Effector CD8-positive, alpha-beta T cell (primary cell): ENCODE data around the gene PLEKHG7.

Experiments
- DNase-seq: peaks from one replicate; lab custom pipeline; 2025; lab: John Stamatoyannopoulos, UW

The PLEKHG7 gene

GRCh38 chr12:92803903-92804302 lies 101.1 kb downstream of the PLEKHG7 start:
- DNase-seq: no peak

DNA sequence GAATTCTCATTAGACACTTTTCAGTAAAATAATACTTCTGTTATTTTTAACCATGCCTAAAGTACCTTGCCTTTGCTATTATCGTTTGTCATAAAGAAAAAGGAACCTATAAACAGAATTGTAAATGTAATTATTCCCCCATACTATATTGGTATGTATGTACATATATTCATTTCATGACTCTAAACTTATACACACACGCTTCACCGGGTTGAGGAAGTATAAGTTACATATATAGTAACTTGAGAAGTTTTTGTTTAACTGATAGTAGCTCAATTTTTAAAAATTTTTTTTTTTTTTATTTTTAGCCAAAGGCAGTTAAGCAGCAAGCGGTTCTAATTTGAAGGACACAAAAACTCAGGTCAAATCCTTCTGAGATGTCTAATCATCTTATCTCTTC lies 107.6 kb downstream of the PLEKHG7 start:
- no peak for DNase-seq

- no peak for DNase-seq
These were observed 111.8 kb downstream of the PLEKHG7 start for GRCh38 chr12:92814584-92814983.

DNA sequence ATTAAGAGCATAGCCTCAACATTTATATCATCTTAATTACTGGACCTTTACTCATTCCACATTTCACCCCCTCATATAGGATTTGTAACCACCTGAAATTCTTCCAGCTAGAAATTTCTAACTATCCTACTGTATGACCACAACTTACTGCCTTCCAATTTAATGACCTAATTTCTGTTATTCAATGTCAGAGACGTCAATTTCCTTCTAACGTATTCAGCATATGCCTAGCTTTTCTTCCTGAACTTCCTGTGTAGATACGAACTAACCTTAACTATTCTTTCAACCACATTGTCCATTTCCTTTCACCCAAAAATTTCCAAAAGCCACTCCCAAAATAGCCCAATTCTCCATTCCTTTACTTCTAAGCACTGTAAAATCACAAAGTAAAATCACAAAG lies 118.4 kb downstream of the PLEKHG7 start:
- no peak for DNase-seq
